HG02588 (cell line): Measurements from ENCODE around the gene CARF.

Experiments used
- ATAC-seq: cut with Tn5 transposase; IDR thresholded peaks from one replicate; pipeline ENCODE4 v1.9.1; 2021; ENCODE audit warnings: mild to moderate bottlenecking, moderate library complexity; ENCODE audit not compliant: unreplicated experiment

CARF gene

DNA sequence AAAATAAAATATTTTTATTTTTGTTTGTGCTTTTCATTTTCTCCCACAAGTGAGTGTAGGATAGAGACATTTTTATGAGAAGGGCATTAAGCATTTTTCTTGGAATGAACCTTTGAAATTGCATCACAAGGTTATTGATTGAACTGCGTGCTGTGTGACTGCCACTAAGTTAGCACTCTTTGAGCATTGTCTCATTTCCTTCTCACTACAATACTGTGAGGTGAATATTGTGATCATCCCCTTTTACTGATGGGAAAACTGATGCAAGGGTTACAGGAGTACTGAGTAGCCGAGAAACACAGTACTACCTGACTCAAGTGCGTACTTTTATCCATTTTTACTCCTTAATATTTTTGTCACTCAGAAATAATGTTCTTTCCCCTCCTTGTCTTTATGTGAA lies 104.6 kb downstream of the CARF start:
- no peak for ATAC-seq

DNA sequence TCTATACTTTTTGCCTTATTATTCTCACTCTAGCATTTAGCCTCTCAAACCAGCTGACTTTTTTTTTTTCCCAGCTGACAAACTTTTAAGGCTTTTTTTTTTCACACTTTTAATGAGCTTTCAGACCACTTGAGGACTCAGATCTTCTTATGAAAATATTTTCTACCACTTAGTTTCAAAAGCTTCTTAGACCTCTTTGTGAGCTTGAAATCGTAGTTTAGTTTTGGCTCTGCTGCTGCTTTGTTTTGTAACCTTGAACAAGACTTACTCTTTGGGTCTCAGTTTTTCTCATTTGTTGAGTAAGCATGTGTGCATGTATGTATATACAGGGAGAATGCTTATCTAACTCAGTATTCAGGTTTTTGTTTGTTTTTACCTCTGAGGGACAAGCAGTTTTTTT lies 106.1 kb downstream of the CARF start:
- ATAC-seq: no peak

DNA sequence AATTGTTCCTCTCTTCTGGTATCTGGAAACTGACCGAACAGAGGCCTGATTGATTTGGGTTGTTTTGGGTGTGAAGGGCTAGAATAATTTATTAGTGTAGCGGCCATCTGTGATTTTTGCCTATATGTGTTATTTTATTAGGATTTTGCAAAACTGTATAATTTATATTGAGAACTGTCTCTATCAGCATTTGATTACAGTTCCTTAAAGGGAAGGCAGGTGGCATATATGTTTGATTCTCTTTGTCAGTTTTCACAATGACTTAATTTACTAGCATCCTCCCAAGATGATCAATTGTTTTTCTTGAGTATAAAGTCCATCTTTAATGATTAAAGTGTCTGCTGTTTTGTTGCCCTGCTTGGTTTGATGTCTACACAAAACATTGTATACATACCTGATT lies 107.1 kb downstream of the CARF start:
- ATAC-seq: no peak

DNA sequence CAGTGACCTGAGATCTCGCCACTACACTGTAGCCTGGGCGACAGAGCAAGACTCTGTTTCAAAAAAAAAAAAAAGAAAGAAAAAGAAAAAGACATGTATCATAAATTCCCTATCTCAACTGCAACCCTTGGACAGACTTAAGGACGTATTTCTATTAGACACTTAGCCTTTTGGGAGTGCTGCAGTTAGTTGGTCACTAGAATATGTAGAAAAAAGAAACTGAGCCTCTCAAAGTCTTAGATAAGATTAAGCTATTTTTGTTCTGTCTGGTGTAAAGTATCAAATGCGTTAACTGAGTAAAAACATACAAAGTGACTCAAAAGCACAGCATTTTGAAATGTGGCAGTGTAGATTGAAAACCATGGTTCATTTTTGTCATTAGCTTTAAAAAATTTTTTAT lies 109.9 kb downstream of the CARF start:
- ATAC-seq: no peak

DNA sequence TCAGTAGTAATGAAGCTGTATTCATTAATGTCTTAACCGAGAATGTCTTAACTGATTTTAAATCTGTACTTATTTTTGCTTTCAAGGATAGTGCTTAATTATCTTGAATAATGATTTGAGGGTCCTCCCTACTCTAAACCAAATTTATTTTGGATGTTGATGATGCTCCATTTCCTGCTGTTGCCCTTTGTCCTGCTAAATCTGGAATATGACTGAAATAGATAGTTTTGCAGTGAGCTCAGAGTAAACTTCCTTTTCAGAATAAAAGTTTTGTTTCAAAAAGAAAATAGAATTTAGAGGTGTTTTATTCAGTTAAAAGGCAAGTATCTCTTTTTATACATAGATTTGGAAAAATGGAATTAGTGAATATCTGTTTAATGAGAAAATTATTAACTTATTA lies 110.7 kb downstream of the CARF start:
- ATAC-seq: no peak

DNA sequence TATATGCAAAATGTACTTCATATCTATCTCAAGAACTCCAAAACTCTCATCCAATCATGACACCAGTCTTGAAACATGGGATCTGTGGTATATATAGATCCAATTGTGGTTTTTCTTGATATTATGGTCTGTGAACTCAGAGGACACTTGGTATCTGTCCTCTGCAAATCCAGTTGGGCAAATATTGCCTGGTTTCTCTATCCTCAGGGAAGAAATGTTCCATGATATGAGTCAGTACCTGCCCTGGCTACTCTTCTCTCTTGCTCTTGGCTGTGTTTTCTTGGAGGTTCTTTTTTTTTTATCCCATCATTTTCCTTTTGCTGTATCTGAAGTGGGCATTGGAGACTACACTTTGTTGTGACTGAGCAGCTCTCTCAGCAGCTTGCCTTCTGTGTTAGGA lies 113.5 kb downstream of the CARF start:
- no peak for ATAC-seq

DNA sequence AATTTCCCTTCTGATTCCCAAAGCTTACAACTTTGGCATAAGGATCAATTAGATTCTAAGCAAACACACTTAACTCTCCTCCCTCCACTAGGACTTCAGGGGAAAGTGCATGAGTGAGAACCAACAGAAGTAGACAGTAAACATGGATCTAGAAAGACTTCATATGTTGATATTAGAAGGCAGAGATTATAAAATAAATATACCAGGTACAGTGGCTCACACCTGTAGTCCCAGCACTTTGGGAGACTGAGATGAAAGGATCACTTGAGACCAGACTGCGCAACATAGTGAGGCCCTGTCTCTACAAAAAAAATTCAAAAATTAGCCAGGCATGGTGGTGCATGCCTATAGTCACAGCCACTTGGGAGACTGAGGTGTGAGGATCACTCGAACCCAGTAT lies 118.5 kb downstream of the CARF start:
- no peak for ATAC-seq

DNA sequence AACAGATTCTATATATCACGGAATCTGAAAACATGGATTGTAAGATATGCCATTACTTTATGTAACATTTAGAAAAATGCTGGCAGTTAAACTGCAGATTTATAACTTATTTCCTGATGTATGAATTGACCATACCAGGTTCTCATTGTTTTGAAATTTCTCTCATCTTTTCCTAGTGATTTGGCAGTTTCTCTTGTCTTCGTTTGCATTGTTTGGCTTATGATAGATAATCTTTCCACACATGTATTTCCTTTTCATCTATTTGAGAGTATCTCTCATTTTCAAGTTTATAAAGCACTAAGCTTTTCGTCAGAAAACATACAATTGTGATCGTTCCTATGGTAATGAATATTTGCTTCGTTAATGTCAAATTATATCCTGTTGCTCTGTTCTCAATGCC lies 118.9 kb downstream of the CARF start:
- no peak for ATAC-seq

DNA sequence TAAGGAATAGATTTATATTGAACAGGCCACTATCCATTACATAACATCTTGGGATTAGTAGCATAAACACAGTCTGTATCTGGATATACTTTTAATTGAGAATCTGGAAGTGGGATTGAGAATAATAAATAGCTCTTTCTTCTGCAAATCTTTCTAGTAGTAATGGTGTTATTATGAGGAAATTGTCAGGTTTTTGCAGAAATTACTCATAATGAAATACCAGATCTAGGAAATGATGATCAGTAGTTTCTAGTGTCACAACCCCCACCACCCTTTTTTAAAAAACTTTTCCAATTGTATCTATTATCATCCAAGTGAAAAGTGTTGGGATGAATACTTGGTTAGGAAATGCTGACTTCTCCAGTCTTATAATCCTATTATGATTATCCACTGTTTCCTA lies 121.3 kb downstream of the CARF start:
- no peak for ATAC-seq

DNA sequence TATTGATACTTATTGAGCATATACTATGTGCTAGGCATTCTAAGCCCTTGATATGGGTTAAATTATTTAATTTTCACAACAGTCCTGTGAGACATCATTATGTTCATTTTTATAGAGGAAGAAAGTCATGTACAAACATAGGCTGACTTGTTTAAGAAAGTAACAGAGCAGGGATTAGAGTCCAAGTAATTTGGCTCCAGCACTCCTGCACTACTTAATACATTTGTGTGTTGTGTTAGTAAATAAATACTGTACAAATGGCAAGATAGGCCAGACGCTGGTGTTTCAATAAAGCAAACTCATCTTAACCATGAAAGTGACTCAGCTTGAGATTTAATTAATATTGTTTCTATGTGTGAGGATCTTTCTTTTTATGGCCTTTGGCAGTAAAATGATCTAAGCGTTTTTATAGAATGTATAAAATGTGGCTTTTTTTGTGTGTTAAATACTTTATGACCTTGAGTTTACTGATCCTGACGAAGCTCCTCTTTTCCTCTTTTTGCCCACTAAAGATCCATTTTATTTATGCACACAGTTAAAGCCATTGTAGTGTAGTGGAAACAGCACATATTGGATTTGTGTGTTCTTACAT lies 123.9 kb downstream of the CARF start:
- ATAC-seq: no peak
